SH-SY5Y (cell line): Measurements from ENCODE around the gene PNMA6F.

Experiments
- GATA2 ChIP-seq: IDR thresholded peaks from 2 replicates; pipeline ENCODE4 v1.6.1; 2011; ENCODE audit warnings: mild to moderate bottlenecking, low read depth, low read length
- GATA3 ChIP-seq: IDR thresholded peaks from 2 replicates; pipeline ENCODE4 v1.6.1; 2011; ENCODE audit warnings: low read depth, mild to moderate bottlenecking, low read length, moderate library complexity

GRCh38 chrX:153318811-153319210, 2.8 kb downstream of the PNMA6F start:
- no peak for TF ChIP-seq GATA3
- no peak for TF ChIP-seq GATA2
